DMS53 treated with DMSO at 0.1 percent for 48 hours (cell line): ENCODE data around the gene ISCA2.
A peak's percentile ranks its signal among the peaks of the same experiment; 100 is the strongest.

Experiments used
- DNase-seq: peaks from one replicate; lab custom pipeline; 2025; ENCODE audit not compliant: unreplicated experiment; lab: John Stamatoyannopoulos, UW

ISCA2 gene

DNA sequence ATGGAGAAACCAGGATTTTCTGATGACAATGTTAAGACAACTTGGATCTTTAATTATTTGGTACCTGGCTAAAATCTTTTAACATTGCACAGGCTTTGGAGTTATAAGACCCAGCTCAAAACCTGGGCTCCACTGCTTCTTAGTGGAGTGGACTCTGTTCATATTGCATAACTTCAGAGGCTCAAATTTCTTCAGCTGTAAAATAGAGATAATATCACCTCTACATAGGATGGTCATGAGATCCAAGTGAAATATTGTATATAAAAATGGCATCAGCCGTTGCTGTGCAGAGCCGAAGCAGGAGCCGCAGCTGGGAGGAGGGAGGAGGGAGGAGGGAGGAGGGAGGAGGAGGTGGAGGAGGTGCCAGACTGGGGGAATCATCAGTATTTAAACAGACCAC is 11.0 kb upstream of the ISCA2 start:
- no peak for DNase-seq

DNA sequence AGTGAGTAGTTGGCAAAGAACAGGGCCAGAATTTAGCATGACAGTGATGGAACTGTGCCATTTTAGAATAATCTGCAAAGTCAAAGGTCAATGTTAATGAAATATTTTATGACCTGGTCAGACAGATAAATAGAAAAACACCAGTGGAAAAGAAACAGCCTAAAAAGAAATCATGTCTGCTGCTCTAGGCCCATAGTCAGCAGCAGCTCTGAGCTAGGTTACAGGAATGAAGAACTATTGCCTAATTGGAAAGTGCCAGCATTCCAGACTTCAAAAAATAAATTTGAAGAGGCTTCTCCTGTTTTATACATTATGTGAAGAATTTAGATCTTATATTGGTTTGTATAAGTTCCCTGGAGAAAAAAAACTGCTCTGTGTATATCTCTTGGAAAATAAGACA is 10.2 kb upstream of the ISCA2 start:
- no peak for DNase-seq

DNA sequence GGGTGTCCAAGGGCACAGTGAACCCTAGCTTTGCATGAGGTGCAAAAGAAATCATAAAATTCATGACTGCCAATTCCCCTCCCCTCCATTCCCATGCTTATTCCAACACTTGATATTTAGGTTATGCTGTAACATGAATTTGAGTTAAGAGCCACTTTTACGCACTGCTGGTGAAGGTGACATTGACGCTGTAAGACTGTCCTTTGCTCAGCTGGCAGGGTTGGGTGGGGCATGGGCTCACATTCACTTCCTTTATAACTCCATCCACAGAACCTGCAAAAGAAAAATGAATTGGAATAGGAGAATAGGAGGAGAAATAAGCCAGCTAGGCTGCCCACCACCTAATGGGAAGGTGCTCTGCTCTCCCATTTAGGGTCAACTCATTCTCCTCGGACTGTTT is 7.4 kb upstream of the ISCA2 start:
- no peak for DNase-seq

DNA sequence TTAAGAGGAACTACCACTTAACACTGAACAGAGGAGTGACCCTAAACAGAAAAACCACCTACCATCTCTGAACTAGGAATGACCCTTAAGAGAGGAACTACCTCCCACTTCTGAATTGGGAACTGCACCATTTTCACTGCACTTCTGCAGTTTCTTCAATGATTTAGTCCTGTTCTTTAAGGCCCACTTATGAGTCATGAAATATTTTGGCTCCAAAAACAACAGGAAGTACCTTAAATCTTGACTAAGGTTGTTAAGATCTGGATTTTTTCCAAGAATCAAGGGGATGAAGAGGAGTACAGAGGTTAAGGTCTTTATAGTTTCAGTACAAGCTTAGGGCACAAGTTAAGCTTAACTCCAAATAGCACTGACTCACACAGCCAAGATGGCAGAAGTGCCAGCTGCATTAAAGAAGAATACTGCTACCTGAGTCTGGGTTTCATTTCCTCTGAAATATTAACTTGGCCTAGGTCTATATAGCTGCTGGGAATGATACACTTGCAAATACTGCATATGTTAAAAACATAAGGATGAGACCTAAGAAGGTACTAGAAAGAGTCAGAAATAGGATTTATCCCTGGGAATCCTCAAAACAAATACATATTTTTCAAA is 4.7 kb upstream of the ISCA2 start:
- DNase-seq: no peak

DNA sequence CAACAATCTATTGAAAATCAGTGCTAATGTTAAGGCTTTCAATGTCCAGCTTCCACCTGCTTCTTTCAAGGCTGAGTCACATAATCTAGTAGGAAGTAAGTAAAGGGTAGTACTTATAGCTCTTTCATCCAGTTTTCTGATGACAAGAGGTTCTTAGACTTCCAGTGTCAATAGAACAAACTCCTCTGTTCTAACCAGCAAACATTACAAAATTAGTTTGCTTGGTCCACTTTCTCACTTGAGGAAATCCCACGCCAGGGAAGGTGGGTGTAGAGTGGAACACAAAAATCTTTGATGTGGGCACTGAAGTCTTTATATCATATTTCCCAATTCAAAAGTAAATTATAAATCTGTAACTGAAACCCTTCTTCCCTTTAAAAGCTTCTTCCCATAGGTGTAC is 3.1 kb upstream of the ISCA2 start:
- no peak for DNase-seq

DNA sequence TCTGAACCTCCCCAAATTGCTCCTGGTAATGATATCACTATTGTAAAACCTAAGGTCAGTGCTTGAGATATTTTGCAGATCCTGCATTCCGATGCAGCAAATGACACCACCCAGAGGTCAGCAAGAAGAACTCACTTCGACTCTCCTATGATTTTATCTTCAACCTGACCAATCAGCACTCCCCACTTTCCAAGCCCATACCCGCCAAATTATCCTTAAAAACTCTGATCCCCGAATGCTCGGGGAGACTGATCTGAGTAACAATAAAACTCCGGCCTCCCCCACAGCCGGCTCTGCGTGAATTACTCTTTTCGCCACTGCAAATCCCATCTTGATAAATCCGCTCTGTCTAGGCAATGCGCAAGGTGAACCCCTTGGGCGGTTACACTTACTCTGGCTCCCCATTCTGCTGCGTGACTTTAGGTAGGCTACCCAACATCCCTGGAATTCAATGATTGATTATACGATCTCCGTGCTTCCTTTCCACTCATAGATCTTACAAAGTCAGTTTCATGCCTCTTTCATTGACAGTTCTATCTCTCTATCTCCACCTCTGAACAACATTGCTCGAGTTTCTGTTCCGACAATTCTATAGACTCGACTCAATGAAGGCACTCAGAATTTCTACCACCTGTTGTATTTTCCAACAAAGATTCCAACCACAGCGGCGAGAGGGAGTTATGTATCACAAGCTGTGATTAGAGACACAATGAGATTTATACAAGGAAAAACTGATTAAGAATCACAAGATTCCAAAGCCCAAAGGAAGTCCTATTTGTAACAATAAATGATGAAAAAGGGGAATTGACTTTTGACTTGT is 1.4 kb upstream of the ISCA2 start:
- DNase-seq: no peak

DNA sequence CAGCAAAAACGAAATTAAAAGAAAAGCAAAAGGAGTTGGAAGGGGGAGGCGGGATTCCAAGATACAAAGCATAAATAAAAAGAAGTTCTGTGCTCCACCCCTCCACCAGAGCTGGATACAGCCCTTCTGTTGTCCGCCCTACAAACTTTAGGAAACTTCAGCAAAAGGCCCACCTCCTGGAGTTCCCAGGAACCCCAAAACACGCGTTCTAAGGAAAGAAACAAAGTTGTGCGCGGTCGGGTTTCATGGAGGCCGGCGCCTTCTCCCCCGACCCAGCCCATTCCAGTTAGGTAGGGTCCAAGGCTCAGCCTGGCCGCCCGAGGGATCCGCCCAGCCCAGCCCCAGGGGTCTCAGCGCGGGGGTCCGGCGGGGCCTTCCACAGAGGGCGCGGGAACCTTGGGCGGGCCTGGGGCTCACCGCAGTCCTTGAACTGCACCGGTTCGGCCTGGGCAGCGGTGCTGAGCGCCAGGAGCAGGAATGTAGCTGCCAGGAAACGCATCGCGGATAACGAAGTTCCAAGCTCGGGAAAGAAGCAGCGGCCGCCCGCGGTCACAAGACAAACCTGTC is 706 bp upstream of the ISCA2 start, which contains the start of gene NPC2:
Gene NPC2, minus strand, starts transcription at position 530 of the 567 bp plus-strand sequence. Its CDS starts 31 bp downstream, at position 499.
- DNase-seq: no peak

DNA sequence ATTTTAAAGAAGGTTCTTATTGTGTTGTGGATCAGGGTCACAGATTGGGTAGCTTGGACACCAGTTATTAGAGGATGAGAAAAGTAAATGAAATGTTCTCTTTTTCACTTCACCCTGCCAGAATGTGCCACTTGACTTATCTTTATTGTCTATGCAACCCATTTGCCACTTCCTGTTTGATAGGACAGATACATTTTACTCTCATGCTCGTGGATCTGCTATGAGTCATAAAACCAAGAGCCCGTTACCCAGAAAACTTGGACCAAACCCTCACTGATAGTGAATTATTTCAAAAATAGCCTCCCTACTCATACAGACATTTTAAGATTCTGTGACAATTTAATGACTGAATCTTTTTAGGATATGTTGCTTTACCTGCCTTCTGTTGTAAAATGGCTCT is 1.8 kb downstream of the ISCA2 start:
- DNase-seq: no peak

DNA sequence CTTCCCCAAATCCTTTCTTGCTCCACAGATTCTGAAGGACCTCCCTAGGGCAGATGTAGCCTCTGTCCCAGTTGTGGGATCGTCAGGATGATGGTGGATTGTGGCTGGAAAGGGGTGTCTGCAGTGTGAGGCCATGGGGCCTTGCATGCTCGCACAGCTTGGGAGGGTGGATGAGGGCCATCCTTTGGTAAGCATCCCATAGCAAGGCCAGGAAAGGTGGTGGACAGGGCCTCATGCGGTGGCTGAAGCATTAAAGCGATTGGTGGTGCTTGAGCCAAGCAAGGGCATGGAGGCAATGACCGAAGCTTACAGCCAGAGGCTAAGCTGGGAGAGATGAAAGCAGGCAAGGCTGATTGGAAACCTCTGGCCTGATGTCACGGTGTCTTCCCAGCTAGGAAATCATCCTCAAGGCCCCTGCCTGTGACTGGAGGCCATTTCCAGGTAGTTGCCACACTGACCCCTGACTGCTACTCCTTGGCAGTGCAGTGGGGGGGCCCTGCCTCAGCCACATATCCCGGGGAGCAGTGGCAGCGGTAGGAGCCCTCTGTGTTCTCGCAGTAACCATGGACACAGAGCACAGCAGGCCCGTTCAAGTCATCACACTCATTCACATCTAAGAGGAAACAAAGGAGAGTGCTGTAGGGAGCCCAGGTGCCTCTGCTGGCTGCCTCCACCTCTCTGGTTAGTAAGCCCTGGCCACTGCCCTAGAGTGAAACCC is 7.0 kb downstream of the ISCA2 start:
- DNase-seq: no peak

DNA sequence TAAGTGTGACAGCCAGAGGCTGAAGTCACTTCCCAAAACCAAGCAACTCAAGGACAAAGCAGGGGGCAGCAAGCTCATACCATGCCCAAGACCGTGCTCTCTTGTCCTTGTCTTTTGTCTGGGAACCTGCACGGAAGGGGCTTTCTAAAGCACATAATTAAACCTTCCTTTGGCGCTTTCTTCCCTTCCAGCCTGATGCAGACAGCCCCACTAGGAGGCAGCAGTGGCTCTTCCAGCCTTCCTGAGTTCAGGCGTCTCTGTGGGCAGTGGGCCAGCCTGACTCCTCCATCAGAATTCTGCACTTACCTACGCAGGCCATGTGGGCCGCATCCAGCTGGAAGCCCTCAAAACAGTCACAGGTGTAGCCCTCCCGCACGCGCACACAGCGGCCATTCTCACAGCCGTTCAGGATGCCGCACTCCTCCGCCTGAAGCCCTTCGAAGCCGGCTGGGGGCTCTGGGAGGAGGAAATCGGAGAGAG is 7.6 kb downstream of the ISCA2 start:
- DNase-seq: peak; percentile 38

DNA sequence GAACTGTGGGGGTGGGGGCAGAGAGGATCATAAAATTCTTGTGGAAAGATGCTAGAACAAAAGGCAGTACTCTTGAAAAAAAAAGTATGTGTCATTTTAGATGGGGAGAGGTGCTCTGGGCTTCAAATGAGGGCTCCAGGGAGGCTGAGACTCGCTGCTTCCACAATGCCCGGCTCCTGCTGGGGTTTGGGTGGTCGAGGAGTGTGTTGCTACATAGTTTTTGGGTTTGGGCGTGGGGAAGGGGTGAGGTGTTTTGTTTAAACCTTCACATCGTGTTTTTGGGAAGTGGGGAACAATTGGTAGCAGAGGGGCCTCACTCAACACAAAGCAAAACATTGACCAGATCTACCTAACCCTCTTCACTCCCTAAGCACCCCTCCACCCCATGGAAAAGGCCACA is 8.1 kb downstream of the ISCA2 start:
- DNase-seq: no peak

DNA sequence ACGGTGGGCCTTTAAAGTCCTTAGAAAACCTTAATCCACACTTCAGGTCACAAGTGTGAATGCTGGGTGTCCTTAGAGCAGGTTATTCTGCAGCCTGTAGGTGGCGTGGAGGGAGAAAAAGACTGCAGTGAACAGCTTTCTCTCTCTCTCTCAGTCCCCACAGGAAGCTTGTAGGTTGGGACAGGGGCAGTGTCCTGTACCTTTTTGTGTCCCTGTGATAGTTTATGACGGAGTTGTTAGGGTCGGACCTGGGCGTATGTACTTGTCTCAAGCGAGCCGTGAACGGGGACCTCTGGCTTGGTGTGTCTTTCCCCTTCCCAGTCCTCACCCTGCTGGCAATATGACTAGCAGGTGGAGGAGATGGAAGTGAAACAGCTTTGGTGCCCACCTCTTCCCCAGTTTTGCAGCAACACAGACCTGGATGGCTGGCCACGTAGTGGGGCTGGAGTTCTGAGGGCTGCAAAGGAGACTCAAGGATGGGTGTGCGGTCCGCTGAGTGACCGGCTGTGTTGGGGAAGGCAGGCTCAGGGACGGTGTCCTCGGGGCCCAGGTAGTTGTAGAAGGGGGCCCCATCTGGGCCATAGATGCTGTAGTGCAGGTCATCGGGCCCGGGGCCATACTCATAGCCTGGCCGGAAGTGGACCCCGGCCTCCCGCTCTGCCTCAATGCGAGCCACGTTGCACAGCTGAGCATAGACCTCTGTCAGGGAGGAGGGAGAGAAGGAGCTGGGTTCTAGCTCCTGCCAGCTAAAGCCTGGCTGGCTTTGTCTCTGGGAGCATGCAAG is 8.9 kb downstream of the ISCA2 start:
- peak; percentile 46 for DNase-seq

DNA sequence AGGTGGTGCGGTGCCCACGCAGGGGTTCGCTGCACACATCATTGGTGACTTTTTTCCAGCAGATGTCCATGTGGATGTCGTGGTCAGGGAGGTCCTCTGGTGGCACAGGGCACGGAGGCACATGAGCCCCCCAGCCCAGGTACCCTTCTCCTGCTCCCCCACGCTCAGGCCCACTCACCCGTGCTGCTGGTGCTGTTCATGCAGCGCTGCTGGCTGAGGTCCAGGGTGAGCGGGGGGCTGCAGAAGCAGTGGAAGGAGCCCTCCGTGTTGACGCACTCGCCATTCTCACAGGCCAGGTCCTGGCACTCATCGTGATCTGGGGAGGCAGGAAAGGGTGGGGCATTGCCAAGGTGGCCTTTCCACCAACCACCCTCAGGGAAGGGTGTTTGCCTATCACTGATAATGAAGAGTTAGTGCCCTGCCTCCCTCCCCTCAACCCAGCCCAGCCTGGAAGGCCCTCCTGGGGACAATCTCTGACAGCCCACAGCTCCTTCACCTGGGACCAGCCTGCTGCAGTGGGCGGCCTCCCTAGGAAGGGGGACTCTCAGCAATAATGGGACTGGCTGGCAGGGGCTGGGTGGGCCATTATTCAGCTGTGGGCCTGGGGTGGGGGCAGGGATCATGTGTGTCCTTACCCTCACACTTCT is 9.8 kb downstream of the ISCA2 start:
- no peak for DNase-seq

DNA sequence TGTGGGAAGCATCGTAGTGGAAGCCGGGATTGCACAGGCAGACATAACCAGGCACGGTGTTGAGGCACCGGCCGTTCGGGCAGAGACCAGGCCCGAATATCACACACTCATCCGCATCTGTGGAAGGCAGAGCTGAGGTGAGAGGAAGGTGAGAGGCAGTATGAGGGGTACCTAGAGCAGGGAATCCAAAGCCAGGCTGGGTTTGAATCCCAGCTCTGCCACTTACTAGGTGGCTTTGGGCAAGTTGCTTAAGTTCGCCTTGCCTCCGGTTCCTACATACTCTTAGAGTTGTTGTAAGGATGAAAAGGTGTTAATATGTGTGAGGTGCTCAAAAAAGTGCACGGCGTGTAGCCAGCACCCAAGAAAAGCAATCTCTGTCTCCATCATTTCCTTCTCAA is 10.4 kb downstream of the ISCA2 start:
- DNase-seq: no peak

DNA sequence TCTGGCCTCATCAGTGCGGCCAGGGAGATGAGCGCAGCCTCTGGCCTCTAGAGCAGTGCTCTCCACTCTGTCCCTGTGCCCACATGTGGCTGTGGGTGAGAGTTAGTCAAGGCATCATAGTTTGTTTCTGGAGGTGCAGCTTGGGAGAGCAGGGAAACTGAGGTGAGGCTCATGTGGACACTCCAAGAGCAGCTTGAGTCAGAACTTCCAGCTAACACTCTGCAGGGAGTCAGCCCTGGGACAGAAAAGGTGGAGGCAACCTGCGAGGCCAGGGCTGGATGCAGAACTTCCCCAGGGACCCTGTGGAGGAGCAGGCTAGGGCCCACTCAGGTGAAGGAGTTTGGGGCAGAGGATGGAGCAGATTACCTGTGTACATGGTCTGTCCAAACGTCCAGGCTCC is 10.8 kb downstream of the ISCA2 start:
- DNase-seq: no peak

DNA sequence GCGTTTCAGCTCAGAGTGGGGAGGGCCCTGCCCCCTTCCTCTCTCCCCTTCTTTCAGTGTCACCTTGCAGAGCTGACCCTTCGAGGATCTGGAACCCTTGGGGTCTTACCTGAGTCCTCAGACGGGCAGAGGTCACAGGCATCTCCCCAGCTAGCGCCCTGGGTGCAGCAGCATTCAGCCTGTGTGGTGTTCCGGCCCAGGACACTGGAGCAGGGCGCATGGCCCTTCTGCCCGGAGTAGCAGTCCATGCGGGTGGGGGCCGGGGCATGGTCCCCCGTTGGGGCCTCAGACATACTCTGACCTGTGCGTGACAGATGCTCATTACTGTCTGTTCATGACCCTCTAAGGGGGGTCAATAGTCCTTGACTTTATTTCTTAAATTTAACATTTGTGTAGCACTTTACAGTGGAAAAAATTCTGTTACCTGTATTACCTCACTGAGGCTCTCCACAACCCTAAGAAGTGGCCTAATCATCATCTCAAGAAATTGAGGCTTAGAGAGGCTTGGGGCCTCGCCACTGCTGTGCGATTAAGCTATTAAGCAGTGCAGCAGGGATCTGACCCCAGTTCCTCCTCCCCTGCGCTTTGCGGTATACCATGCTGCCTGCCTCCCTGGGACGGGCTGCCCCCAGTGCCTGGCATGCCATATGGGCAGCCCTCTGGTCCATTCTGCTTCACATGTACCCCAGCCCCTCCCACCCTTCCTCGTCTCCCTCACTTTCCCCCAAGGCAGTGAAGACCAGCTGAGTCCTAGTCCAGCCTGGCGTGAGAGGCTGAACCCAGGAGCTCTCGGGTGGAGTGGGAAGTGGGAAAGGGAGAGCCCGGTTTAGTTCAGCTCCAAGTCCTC is 11.5 kb downstream of the ISCA2 start:
- no peak for DNase-seq

DNA sequence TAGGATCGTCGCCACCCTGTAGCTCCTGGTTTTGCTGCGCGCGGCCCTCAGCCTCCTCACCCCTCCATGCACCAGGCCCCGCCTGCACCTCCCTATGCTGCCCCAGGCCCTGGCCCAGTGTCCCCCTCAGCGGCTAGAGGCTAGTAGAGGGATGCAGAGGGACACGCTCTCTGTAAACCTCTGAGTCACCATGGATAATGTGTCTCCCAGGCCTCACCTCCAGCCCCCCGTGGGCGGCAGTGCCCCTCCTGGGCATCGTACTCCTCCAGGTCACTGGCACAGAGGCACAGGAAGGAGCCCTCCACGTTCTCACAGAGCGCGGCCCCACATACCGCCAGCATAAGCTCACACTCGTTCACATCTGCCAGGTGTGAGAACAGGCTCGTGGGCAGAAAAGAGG is 12.3 kb downstream of the ISCA2 start:
- no peak for DNase-seq

DNA sequence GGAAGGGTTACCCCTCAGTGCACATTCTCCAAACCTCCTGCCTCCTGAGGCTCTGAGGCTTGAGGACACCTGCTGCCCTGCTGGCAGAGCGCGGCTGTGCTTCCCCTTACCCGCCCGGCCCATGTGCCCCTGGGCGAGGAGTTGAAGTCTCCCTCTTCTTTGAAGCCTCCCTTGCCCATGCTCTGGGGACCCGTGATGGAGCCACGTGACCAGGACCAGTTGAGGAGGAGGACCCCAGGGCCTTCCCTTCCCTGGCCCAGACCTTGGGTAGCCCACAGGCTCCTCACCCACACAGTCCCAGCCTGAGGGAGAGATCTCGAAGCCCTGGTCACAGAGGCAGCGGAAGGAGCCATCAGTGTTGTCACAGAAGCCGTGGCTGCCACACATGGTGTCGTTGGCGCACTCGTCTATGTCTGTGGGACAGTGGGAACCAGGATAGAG is 12.9 kb downstream of the ISCA2 start:
- DNase-seq: no peak

DNA sequence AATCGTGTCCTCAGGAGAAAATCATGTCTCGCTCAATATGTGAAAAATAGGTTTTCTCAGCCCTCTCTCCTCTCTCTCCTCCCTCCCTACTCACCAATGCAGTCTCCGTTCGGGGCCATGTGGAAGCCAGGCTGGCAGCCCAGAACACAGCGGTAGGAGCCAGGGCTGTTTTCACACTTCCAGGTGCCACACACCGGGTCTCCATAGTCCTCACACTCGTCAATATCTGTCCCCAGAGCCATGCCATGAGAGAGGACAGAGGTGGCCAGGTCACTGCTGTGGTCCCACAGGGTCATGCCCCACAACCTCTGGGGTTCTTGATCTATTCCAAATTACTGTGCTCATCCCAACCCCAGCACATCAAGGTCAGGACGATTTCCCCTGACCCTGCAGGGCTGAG is 13.5 kb downstream of the ISCA2 start:
- no peak for DNase-seq
